Inflammatory macrophage treated with lipopolysaccharide for 1 hour (primary cell): ENCODE data around the gene SLC16A10.
"Not testable (repeated sequence)": the region's sequence is repeated elsewhere in the genome, so short reads cannot be mapped to it uniquely, and the experiment has no call there.

Source experiments
- DNase-seq, 2 donors: peaks; one replicate each; pipeline ENCODE4 v3.0.0-alpha.2; 2020 to 2022

Gene SLC16A10

GRCh38 chr6:111134236-111134869 is 47.0 kb downstream of the SLC16A10 start:
- DNase-seq = not testable (repeated sequence)

- not testable (repeated sequence) for DNase-seq
These were observed 50.3 kb downstream of the SLC16A10 start for GRCh38 chr6:111137489-111138093.

DNA sequence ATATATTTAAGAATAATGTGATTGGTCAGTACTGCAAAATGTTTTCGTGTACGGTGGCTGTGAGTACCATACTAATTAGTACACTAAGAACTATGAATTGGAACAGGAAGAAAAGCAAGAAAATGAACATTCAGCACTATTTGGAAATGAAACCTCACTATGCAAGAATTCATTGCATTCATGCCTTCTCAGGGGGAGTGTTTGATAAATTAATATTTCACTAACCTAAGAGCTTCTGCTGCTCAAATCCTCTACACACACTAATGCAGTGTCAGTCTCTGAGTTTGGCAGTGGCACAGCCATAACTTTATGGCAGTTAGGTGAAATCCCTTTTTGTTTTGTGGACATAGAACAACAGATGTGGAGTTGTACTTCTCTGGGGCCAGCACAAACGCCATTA is 60.1 kb downstream of the SLC16A10 start:
- DNase-seq = no peak

DNA sequence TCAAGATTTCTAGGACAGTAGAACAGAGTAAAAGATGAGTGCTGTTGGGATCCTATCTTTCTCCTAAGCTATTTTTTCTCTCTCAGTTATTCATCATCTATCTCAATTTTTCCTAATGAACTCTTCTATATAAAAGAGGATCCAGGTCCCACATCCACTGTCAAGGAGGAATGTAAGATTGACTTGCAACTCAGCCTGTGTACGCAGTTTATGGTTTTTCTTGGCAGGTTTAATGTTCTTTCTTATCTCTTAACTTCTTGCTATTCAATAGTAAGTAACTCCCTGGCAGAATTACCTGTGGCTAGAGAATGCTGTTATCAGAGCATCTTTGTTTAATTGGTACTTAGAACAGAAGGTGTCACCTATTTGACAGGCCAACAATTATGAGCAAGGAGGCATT is 60.8 kb downstream of the SLC16A10 start:
- no peak for DNase-seq

GRCh38 chr6:111150577-111150976 is 63.3 kb downstream of the SLC16A10 start:
- no peak for DNase-seq

- no peak for DNase-seq
These were observed 67.7 kb downstream of the SLC16A10 start for GRCh38 chr6:111154981-111155380.

- DNase-seq = no peak
These were observed 70.1 kb downstream of the SLC16A10 start for GRCh38 chr6:111157412-111157811.

- no peak for DNase-seq
These were observed 72.3 kb downstream of the SLC16A10 start for GRCh38 chr6:111159633-111160032.

DNA sequence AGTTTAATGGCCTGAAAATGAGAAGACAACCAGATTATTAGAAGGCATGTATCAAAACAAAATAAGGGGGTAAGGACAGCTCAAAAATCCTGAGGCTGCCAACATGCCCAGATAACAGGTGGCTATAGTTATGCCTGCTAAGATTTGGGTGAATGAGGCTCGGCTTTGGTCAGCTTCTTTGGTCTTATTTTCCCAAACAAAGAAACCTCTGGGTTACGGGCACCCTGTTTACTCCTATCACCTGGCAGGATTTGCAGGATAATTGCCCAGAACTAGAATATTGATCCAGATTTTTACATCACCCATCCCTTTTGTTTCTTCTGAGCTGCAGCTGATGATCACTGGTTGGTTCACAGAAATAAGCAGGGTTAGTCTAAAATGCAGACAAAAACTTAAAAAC is 74.3 kb downstream of the SLC16A10 start:
- DNase-seq = no peak

DNA sequence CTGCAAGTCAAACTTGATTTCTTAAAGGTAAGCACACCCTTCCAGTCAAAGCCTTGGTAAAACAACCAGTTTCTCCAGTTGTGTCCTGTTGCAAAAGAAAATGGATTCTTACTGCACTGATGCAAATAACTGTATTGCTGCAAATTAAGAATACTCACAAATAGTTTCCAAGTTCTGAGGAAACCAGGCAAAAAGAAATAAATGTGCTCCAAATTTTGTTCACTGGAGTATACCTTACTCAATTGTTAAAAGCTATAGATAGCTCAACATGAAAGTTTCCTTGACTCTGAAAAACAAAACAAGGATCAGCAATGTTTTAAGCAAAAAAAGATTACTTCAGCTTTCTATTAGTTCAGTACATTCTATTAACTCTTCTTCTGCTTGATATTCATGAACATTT is 75.2 kb downstream of the SLC16A10 start:
- DNase-seq = no peak

DNA sequence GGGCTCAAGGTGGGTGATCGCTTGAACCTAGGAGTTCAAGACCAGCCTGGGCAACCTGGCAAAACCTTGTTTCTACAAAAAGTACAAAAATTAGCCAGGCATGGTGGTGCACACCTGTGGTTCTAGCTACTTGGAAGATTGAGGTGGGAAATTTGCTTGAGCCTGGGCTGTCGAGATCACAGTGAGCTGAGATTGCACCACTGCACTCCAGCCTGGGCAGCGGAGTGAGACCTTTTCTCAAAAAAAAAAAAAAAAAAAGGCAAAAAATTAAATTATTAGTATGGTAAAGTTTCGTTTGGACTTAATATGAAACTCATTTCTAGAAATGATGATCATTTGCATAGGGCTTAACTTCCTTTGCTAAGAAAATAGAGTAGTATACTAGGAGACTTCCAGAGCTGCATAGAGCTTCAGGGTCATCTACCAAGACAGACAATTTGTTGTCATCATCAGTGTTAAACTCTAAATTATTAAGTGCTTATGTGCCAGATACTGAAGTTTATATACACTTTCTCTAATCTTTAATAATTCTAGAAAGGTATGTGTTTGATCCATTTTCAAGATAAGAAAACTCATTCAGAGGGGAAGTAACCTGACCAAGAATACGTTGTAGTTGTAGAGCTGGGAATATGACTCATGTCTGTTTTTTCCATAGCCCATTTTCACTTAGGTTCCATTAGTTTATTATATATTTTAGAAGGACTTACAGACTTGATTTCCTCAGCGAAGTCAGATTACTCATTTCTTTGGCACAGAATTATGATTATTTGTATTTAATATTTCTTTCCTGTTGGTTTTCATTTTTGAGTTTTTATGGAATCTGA is 84.5 kb downstream of the SLC16A10 start:
- no peak for DNase-seq

- DNase-seq = no peak
These were observed 85.3 kb downstream of the SLC16A10 start for GRCh38 chr6:111172563-111172962.

- no peak for DNase-seq
These were observed 86.0 kb downstream of the SLC16A10 start for GRCh38 chr6:111173341-111173740.

GRCh38 chr6:111173946-111174345 is 86.6 kb downstream of the SLC16A10 start:
- DNase-seq = no peak

DNA sequence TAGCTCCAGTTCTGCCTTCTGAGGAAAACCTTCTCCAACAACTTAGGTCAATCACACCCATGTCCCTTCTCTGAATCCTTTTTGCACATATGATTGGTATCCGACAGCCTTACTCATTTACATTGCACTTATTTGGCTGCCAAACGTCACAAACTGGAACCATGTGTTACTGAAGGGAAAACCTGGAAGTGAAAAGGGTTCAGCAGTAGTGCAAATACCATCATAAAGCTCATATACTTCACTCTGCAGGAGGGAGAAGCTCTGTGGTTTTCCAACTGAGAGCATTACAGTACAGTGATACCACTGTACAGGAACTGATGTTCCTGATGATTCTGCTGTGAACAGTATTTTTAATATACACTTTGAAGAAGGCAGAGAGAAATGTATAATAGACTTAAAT is 87.8 kb downstream of the SLC16A10 start:
- DNase-seq = no peak

- DNase-seq = no peak
These were observed 88.9 kb downstream of the SLC16A10 start for GRCh38 chr6:111176038-111176759.

DNA sequence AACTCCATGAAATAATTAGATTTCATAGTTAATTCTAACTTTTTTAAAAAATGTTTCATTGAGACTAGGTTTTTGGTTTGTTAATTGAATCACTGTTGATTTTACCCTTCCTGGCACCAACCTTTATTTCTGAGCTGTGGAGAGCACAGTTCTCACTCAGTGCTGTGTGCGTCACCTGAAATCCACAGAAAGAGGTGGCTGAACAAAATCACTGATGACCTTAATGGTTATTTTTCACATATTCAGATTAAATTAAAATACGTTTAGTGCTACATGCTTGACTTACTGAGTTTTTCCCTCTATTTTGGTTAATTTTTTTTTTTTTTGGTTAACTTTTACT is 89.4 kb downstream of the SLC16A10 start:
- DNase-seq = no peak

- DNase-seq = no peak
These were observed 89.8 kb downstream of the SLC16A10 start for GRCh38 chr6:111177131-111177530.

GRCh38 chr6:111183702-111184517 is 96.6 kb downstream of the SLC16A10 start:
- no peak for DNase-seq

GRCh38 chr6:111184827-111185532 is 97.7 kb downstream of the SLC16A10 start:
- DNase-seq = peak in 1 of 2 donors; percentile 11

DNA sequence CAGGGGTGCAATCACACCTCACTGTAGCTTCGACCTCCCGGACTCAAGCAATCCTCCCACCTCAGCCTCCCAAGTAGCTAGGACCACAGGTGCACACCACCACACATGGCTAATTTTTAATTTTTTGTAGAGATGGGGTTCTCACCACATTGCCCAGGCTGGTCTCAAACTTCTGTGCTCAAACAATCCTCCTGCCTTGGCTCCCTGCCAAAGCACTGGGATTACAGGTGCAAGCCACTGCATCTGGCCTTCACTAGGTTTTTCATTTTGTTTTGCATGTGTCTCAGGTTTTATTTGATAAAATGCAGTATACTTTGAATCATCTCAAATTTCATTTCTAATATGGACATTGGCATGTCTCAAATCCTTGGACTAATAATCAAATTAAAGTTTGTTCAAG is 98.7 kb downstream of the SLC16A10 start:
- no peak for DNase-seq

GRCh38 chr6:111187874-111188273 is 100.6 kb downstream of the SLC16A10 start:
- no peak for DNase-seq
